Gastroesophageal sphincter (tissue), 4 donors: Measurements from ENCODE around the gene TNS3. TPM values are rescaled to one million over a fixed set of nuclear protein-coding genes. Genes with fewer than 3 reads are reported as not detected.

Experiments
- ATAC-seq: fragments of 150-250 bp; one replicate; pipeline ENCODE4 v1.9.1; 2016; ENCODE audit warnings: mild to moderate bottlenecking, moderate library complexity
- H3K27ac ChIP-seq, 4 donors: fragments of 200-600 bp; sonication (generic) in 3 of 4; 1 replicate in 3 of 4; 2 replicates in 1 of 4; pipeline ENCODE4 v1.5.1; 2016 to 2019
- H3K27me3 ChIP-seq: fragments of 200-600 bp; sonication (generic); one replicate; pipeline ENCODE4 v1.5.1; 2019
- H3K36me3 ChIP-seq, 2 donors: fragments of 200-600 bp; sonication (generic); one replicate each; pipeline ENCODE4 v1.5.1; 2019; ENCODE audit warnings: control low read depth in 1 of 2
- H3K4me1 ChIP-seq, 3 donors: fragments of 200-600 bp; sonication (generic); 1 replicate in 2 of 3; 2 replicates in 1 of 3; pipeline ENCODE4 v1.5.1; 2016 to 2019; ENCODE audit warnings: control low read depth in 2 of 3
- H3K4me3 ChIP-seq, 2 donors: fragments of 200-600 bp; sonication (generic); one replicate each; pipeline ENCODE4 v1.5.1; 2019; ENCODE audit warnings: mild to moderate bottlenecking in 1 of 2, moderate library complexity in 1 of 2
- H3K9me3 ChIP-seq, 3 donors: fragments of 200-600 bp; sonication (generic); one replicate each; pipeline ENCODE4 v1.5.1; 2017 to 2019; ENCODE audit warnings: control low read depth in 2 of 3
- CTCF ChIP-seq, 4 experiments: fragments of 200-600 bp in 2 of 4; fragments of 450-650 bp in 2 of 4; sonication (generic) in 1 of 4; IDR thresholded peaks; one replicate each; pipeline ENCODE4 v1.5.1; 2017 to 2019; ENCODE audit warnings: antibody characterized with exemption in 4 of 4, mild to moderate bottlenecking in 2 of 4, moderate library complexity in 2 of 4
- EP300 ChIP-seq: sonication (generic); formaldehyde crosslinking; IDR thresholded peaks from one replicate; pipeline ENCODE4 v1.6.1; 2017; ENCODE audit warnings: antibody characterized with exemption, mild to moderate bottlenecking
- POLR2A ChIP-seq, 2 donors: fragments of 450-650 bp; IDR thresholded peaks; one replicate each; pipeline ENCODE4 v1.6.1; 2017; ENCODE audit warnings: antibody characterized with exemption in 2 of 2, mild to moderate bottlenecking in 2 of 2, moderate library complexity in 1 of 2
- POLR2AphosphoS5 ChIP-seq: sonication (generic); formaldehyde crosslinking; IDR thresholded peaks from one replicate; pipeline ENCODE4 v1.6.1; 2017; ENCODE audit warnings: antibody characterized with exemption
- WGBS, 2 donors: methylation state at CpG; one replicate each; pipeline ENCODE4 v1.1.5; 2018; ENCODE audit warnings: low coverage in 1 of 2; 5-methylcytosine and 5-hydroxymethylcytosine counted together
- total RNA-seq, 4 donors: library from RNA; depleted of rRNA; stranded (reverse); fragments of >200 nt; gene quantifications; one replicate each; pipeline ENCODE4 v1.1.0, GENCODE V29; 2016

The TNS3 gene
- total RNA-seq, 4 donors from 2014 or later, result 35.0 to 61.3 (median 45.1) TPM

GRCh38 chr7:47453093-47454061 lies 128.5 kb downstream of the TNS3 start:
- Histone ChIP-seq H3K4me3 (peak overlapping the region in 1 of 2 donors; percentile 27), H3K9me3 (no peaks in the 10 kb centered on the region), H3K4me1 (peaks cover 0 to 67% (median 37%) of the 10 kb centered on the region in 3 donors), H3K27me3 (no peaks in the 10 kb centered on the region), H3K27ac (peak overlapping the region; percentile 3 to 74 (median 71)), H3K36me3 (no peaks in the 10 kb centered on the region)
- TF ChIP-seq POLR2AphosphoS5 (peak; percentile 50), EP300 (no peak), CTCF (IDR thresholded peaks at IDR 0.05) (no peak), POLR2A (IDR thresholded peaks at IDR 0.05) (no peak)
- 38 to 41% methylated on average over 10 to 15 of the region's 23 CpGs for WGBS, 2 donors
- ATAC-seq, result peak; percentile 75

GRCh38 chr7:47452715-47453092 lies 129.2 kb downstream of the TNS3 start:
- H3K27ac ChIP-seq, result peak overlapping the region; percentile 3 to 74 (median 71)
- no peaks in the 10 kb centered on the region for H3K27me3 ChIP-seq
- TF ChIP-seq POLR2A (IDR thresholded peaks at IDR 0.05) (no peak), POLR2AphosphoS5 (no peak), CTCF (IDR thresholded peaks at IDR 0.05) (no peak), EP300 (no peak)
- H3K4me1 ChIP-seq, result peaks cover 0 to 60% (median 32%) of the 10 kb centered on the region in 3 donors
- no peak for ATAC-seq
- H3K9me3 ChIP-seq, result no peaks in the 10 kb centered on the region
- H3K36me3 ChIP-seq, result no peaks in the 10 kb centered on the region
- H3K4me3 ChIP-seq, result peak overlapping the region in 1 of 2 donors; percentile 27
- WGBS, 2 donors, result 60 to 82% methylated on average over 2 to 8 of the region's 11 CpGs

- H3K4me3 ChIP-seq, result peak overlapping the region in 1 of 2 donors; percentile 27
- H3K36me3 ChIP-seq, result no peaks in the 10 kb centered on the region
- no peaks in the 10 kb centered on the region for H3K27me3 ChIP-seq
- H3K4me1 ChIP-seq, result peaks cover 0 to 56% (median 32%) of the 10 kb centered on the region in 3 donors
- TF ChIP-seq POLR2AphosphoS5, result no peak
- no peak for TF ChIP-seq POLR2A (IDR thresholded peaks at IDR 0.05)
- no peak for TF ChIP-seq CTCF (IDR thresholded peaks at IDR 0.05)
- TF ChIP-seq EP300, result no peak
- no peaks in the 10 kb centered on the region for H3K9me3 ChIP-seq
- H3K27ac ChIP-seq, result peak overlapping the region in 3 of 4 donors; percentile 71 to 74 (median 71)
- no peak for ATAC-seq
- WGBS, 2 donors, result 22 to 53% methylated on average over 2 to 3 of the region's 3 CpGs
Measured at GRCh38 chr7:47452295-47452694, 129.6 kb downstream of the TNS3 start.

- ATAC-seq, result no peak
- H3K4me1 ChIP-seq, result peaks cover 0 to 56% (median 32%) of the 10 kb centered on the region in 3 donors
- peak overlapping the region in 3 of 4 donors; percentile 71 to 74 (median 71) for H3K27ac ChIP-seq
- H3K36me3 ChIP-seq, result no peaks in the 10 kb centered on the region
- WGBS, 2 donors, result 0 to 43% methylated on average over 2 to 3 of the region's 3 CpGs
- TF ChIP-seq POLR2AphosphoS5, result peak; percentile 81
- TF ChIP-seq CTCF (IDR thresholded peaks at IDR 0.05), result no peak
- H3K27me3 ChIP-seq, result no peaks in the 10 kb centered on the region
- H3K9me3 ChIP-seq, result no peaks in the 10 kb centered on the region
- no peak overlapping the region for H3K4me3 ChIP-seq
Measured at GRCh38 chr7:47451851-47452205, 130.1 kb downstream of the TNS3 start.
